H7 (cell line): ENCODE results near the gene PLEKHA5. TPM values are rescaled to one million over a fixed set of nuclear protein-coding genes. Genes with fewer than 3 reads are reported as not detected.

Experiments used
- DNase-seq: peaks from one replicate; pipeline ENCODE4 v3.0.0; 2012
- H3K27me3 ChIP-seq: 2 replicates; pipeline ENCODE4 v1.6.0; 2011; ENCODE audit warnings: mild to moderate bottlenecking, low read length; ENCODE audit not compliant: control insufficient read depth, insufficient read depth
- H3K36me3 ChIP-seq: replicated peaks from 2 replicates; pipeline ENCODE4 v1.5.1; 2011; ENCODE audit warnings: low read length; ENCODE audit not compliant: control insufficient read depth, insufficient read depth
- H3K4me3 ChIP-seq: 2 replicates; pipeline ENCODE4 v1.5.1; 2011; ENCODE audit warnings: low read depth, mild to moderate bottlenecking, control low read depth, low read length, moderate library complexity; ENCODE audit not compliant: insufficient read depth
- total RNA-seq: library from RNA; depleted of rRNA; stranded (reverse); fragments of >200 nt; shearing (Covaris generic); gene quantifications from 2 replicates; pipeline ENCODE4 v1.2.3, GENCODE V29; 2014

The PLEKHA5 gene
- total RNA-seq, 1 experiment from 2014 or later, result 33.9 TPM

- Histone ChIP-seq H3K36me3 (no peaks in the 10 kb centered on the region), H3K27me3 (no peaks in the 10 kb centered on the region), H3K4me3 (no peak overlapping the region)
- DNase-seq, result no peak
These were observed 16.1 kb upstream of the PLEKHA5 start for GRCh38 chr12:19113464-19113863.

GRCh38 chr12:19115285-19115684 lies 14.2 kb upstream of the PLEKHA5 start:
- no peak overlapping the region for H3K4me3 ChIP-seq
- DNase-seq, result no peak
- no peaks in the 10 kb centered on the region for H3K36me3 ChIP-seq
- H3K27me3 ChIP-seq, result no peaks in the 10 kb centered on the region

GRCh38 chr12:19119440-19119839 lies 10.1 kb upstream of the PLEKHA5 start:
- H3K4me3 ChIP-seq, result no peak overlapping the region
- H3K36me3 ChIP-seq, result no peaks in the 10 kb centered on the region
- DNase-seq, result no peak
- H3K27me3 ChIP-seq, result no peaks in the 10 kb centered on the region

GRCh38 chr12:19120795-19121194 lies 8.7 kb upstream of the PLEKHA5 start:
- H3K36me3 ChIP-seq, result no peaks in the 10 kb centered on the region
- no peak for DNase-seq
- H3K4me3 ChIP-seq, result no peak overlapping the region
- no peaks in the 10 kb centered on the region for H3K27me3 ChIP-seq

GRCh38 chr12:19121449-19122018 lies 8.0 kb upstream of the PLEKHA5 start:
- no peaks in the 10 kb centered on the region for H3K36me3 ChIP-seq
- H3K4me3 ChIP-seq, result no peak overlapping the region
- no peak for DNase-seq
- no peaks in the 10 kb centered on the region for H3K27me3 ChIP-seq

- no peaks in the 10 kb centered on the region for H3K27me3 ChIP-seq
- H3K4me3 ChIP-seq, result no peak overlapping the region
- DNase-seq, result no peak
- no peaks in the 10 kb centered on the region for H3K36me3 ChIP-seq
These were observed 4.2 kb upstream of the PLEKHA5 start for GRCh38 chr12:19125325-19125724.

DNA sequence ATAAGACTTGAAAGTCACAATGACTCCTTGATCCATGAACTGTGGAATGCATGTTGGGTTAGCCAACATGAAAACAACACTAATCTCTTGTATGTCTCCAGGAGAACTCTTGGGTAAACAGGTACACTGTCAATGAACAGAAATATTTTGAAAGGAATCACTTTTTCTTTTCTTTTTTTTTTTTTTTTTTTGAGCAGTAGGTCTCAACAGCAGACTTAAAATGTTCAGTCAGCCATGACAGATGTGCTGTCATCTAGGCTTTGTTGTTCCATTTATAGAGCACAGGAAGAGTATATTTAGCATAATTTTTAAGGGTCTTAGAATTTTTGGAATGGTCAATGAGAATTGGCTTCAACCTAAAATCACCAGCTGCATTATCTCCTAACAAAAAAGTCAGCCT lies 2.3 kb upstream of the PLEKHA5 start:
- no peaks in the 10 kb centered on the region; the same call in 1 of the 2 replicates for H3K27me3 ChIP-seq
- no peak for DNase-seq
- H3K4me3 ChIP-seq, result no peak overlapping the region
- H3K36me3 ChIP-seq, result no peaks in the 10 kb centered on the region

- Histone ChIP-seq H3K27me3 (no peaks in the 10 kb centered on the region; the same call in 1 of the 2 replicates), H3K36me3 (no peaks in the 10 kb centered on the region), H3K4me3 (no peak overlapping the region)
- DNase-seq, result no peak
These were observed 1.0 kb upstream of the PLEKHA5 start for GRCh38 chr12:19128485-19128884.

DNA sequence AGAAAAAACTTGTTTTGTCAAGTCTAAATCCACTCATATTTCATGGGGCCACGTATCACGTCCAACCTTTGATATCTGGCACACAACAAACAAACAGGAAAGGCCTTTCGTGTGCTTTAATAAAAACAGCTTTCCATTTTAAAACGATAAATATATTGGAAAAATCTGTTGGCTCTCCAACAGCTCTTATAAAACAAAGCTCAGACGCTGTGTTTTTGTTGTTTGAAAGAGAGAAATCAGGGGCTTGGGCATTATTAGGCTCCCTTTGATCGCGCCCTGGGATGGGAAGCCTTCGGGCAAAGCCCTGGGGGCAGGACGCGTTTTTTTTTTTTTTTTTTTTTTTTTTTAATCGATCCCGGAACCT lies 429 bp upstream of the PLEKHA5 start:
- Histone ChIP-seq H3K36me3 (no peaks in the 10 kb centered on the region), H3K27me3 (no peaks in the 10 kb centered on the region; the same call in 1 of the 2 replicates), H3K4me3 (peak overlapping the region; percentile 26)
- no peak for DNase-seq

DNA sequence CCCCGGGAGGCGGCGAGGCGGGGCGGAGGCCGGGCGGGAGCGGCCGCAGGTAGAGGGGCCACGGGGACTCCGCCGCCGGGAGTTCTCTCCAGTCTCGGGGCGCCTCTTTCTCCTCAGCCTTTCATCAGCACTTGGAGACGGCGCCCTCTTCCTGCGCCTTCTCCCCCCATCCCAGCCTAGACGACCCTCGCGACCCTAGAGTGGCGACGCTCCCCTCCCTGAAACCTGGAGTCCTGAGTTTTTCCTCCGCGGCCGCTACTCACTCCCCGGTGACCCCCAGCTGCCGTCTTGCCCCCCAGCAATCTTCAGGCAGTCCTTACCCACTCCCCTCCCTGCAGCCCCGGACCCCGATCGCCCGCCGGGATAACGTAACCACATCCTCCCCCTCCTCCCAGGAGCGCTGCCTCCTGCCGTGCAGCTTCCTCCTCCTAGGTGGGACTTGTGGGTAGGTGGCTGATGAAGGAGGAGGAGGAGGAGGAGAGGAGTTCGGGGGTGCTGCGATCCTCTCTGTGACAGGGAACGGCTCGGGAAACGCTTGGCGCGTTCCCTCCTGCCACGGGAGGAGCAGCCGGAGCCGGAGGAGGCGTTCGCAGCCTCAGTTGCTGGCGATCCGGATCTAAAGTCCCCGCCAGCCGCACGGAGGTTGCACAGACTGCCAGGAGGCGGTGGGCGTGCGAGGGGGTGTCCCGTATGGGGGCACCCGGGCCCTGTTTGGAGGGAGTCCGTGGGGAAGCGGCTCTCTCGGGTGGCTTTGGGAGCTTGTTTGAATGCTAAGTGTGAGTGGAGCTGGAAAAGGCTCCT lies 891 bp downstream of the PLEKHA5 start:
- H3K36me3 ChIP-seq, result no peaks in the 10 kb centered on the region
- H3K4me3 ChIP-seq, result peak overlapping the region; percentile 84
- H3K27me3 ChIP-seq, result no peaks in the 10 kb centered on the region; the same call in 1 of the 2 replicates
- peak; percentile 76 for DNase-seq

- peak; percentile 54 for DNase-seq
- peak overlapping the region; percentile 84 for H3K4me3 ChIP-seq
- H3K27me3 ChIP-seq, result no peaks in the 10 kb centered on the region; the same call in 1 of the 2 replicates
- H3K36me3 ChIP-seq, result no peaks in the 10 kb centered on the region; the same call in 1 of the 2 replicates
These were observed 1.5 kb downstream of the PLEKHA5 start for GRCh38 chr12:19131025-19131444.

DNA sequence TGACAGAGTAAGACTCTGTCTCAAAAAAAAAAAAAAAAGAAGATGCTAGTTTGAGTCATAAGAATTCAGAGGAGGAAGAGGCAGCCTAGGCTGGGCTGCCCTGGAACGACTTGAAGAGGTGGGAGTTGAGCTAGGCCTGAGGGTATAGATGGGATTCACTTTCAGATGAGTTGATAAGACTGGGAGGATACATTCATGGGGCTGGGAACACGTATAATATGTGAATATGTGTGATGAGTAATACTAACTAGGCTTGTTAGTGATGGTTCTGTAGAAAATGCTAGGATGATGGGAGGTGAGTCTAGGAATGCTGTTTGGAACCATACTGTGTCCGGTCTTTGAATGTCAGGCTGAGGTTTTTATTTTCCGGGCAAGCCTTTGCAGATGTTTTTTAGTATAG lies 9.0 kb downstream of the PLEKHA5 start:
- DNase-seq, result no peak
- Histone ChIP-seq H3K27me3 (no peaks in the 10 kb centered on the region), H3K4me3 (no peak overlapping the region), H3K36me3 (peaks cover 1% of the 10 kb centered on the region)

- Histone ChIP-seq H3K36me3 (peaks cover 1% of the 10 kb centered on the region), H3K4me3 (no peak overlapping the region), H3K27me3 (no peaks in the 10 kb centered on the region)
- no peak for DNase-seq
These were observed 9.4 kb downstream of the PLEKHA5 start for GRCh38 chr12:19138956-19139355.

GRCh38 chr12:19139615-19140194 lies 10.2 kb downstream of the PLEKHA5 start:
- H3K4me3 ChIP-seq, result no peak overlapping the region
- H3K36me3 ChIP-seq, result peaks cover 1% of the 10 kb centered on the region
- no peak for DNase-seq
- no peaks in the 10 kb centered on the region for H3K27me3 ChIP-seq
